ENCODE measurements around the gene AGBL1. TPM values are rescaled to one million over a fixed set of nuclear protein-coding genes. Genes with fewer than 3 reads are reported as not detected.
A peak's percentile ranks its signal among the peaks of the same experiment; 100 is the strongest.

The AGBL1 gene
- total and polyA plus RNA-seq, 2 experiments from 2014 or later: 0.03 TPM; not detected in 1

DNA sequence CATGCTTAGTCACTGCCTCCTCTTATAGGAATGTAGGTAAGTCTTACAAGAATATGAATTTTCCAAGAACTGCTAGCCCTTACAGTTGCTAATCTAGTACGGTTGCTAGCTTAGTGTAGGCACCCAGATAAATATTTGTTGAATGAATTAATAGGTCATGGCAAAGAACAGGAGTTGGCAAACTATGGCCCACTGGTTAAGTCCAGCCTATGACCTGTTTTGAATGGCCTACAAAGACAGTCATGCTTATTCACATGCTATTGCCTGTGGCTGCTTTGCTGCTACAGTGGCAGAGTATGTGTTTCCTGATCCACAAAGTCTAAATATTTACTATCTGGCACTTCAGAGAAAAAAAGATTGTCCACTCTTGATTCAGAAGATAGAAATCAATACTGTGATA is 631.8 kb downstream of the AGBL1 start (continued):
- TF ChIP-seq, protein P1, sequence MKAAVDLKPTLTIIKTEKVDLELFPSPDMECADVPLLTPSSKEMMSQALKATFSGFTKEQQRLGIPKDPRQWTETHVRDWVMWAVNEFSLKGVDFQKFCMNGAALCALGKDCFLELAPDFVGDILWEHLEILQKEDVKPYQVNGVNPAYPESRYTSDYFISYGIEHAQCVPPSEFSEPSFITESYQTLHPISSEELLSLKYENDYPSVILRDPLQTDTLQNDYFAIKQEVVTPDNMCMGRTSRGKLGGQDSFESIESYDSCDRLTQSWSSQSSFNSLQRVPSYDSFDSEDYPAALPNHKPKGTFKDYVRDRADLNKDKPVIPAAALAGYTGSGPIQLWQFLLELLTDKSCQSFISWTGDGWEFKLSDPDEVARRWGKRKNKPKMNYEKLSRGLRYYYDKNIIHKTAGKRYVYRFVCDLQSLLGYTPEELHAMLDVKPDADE (IDR thresholded peaks at IDR 0.05): no peak
- TF ChIP-seq JUNB (IDR thresholded peaks at IDR 0.05; ENCODE audit: unreplicated experiment): no peak
- no peak for TF ChIP-seq EZH2phosphoT487 (IDR thresholded peaks at IDR 0.05; ENCODE audit: unreplicated experiment)
- no peak for TF ChIP-seq NANOG (IDR thresholded peaks at IDR 0.05; ENCODE audit: borderline replicate concordance)
- TF ChIP-seq CREB1 (CRISPR knock-in tag; IDR thresholded peaks at IDR 0.05; ENCODE audit: low read depth): no peak

DNA sequence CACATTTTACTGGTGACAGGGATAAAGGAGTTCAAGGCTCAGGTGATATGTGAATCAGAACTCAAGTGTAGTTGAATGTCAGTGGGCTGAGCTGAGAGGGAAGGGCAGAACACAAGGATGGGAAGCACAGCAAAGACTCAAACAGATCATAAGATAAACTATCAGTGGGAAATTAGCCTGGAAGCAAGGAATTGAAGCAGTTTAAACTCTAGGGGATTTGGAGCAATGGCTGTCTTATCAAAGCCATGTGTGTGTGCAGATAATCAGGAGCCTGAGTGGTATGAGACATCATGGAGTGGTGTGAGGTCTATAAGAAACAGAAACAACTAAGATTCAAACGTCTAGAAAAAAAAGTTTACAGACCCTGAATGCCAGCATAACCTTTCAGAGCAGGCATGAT is 634.6 kb downstream of the AGBL1 start:
- DNase-seq (ENCODE audit: low spot score) (no peak), ATAC-seq (no peak)
- Mint-ChIP-seq H3K27ac (0 out of 2 replicates have a peak overlapping the region, but pooled peaks have one; percentile 33), H3K27me3 (ENCODE audit: insufficient read depth, low read depth, poor library complexity) (peaks cover 2% of the 10 kb centered on the region), H3K9me3 (no peaks in the 10 kb centered on the region), H3K4me3 (no peak overlapping the region), H3K36me3 (ENCODE audit: low read depth) (no peaks in the 10 kb centered on the region), H3K4me1 (peaks cover 8% of the 10 kb centered on the region; the same call in 2 of the 3 replicates)
- no peak overlapping the region for H3K4me2 ChIP-seq
- H2AFZ ChIP-seq: no peak overlapping the region; the same call in 1 of the 2 replicates
- H3K27ac ChIP-seq (ENCODE audit: low read depth): no peak overlapping the region
- TF ChIP-seq, protein P2, sequence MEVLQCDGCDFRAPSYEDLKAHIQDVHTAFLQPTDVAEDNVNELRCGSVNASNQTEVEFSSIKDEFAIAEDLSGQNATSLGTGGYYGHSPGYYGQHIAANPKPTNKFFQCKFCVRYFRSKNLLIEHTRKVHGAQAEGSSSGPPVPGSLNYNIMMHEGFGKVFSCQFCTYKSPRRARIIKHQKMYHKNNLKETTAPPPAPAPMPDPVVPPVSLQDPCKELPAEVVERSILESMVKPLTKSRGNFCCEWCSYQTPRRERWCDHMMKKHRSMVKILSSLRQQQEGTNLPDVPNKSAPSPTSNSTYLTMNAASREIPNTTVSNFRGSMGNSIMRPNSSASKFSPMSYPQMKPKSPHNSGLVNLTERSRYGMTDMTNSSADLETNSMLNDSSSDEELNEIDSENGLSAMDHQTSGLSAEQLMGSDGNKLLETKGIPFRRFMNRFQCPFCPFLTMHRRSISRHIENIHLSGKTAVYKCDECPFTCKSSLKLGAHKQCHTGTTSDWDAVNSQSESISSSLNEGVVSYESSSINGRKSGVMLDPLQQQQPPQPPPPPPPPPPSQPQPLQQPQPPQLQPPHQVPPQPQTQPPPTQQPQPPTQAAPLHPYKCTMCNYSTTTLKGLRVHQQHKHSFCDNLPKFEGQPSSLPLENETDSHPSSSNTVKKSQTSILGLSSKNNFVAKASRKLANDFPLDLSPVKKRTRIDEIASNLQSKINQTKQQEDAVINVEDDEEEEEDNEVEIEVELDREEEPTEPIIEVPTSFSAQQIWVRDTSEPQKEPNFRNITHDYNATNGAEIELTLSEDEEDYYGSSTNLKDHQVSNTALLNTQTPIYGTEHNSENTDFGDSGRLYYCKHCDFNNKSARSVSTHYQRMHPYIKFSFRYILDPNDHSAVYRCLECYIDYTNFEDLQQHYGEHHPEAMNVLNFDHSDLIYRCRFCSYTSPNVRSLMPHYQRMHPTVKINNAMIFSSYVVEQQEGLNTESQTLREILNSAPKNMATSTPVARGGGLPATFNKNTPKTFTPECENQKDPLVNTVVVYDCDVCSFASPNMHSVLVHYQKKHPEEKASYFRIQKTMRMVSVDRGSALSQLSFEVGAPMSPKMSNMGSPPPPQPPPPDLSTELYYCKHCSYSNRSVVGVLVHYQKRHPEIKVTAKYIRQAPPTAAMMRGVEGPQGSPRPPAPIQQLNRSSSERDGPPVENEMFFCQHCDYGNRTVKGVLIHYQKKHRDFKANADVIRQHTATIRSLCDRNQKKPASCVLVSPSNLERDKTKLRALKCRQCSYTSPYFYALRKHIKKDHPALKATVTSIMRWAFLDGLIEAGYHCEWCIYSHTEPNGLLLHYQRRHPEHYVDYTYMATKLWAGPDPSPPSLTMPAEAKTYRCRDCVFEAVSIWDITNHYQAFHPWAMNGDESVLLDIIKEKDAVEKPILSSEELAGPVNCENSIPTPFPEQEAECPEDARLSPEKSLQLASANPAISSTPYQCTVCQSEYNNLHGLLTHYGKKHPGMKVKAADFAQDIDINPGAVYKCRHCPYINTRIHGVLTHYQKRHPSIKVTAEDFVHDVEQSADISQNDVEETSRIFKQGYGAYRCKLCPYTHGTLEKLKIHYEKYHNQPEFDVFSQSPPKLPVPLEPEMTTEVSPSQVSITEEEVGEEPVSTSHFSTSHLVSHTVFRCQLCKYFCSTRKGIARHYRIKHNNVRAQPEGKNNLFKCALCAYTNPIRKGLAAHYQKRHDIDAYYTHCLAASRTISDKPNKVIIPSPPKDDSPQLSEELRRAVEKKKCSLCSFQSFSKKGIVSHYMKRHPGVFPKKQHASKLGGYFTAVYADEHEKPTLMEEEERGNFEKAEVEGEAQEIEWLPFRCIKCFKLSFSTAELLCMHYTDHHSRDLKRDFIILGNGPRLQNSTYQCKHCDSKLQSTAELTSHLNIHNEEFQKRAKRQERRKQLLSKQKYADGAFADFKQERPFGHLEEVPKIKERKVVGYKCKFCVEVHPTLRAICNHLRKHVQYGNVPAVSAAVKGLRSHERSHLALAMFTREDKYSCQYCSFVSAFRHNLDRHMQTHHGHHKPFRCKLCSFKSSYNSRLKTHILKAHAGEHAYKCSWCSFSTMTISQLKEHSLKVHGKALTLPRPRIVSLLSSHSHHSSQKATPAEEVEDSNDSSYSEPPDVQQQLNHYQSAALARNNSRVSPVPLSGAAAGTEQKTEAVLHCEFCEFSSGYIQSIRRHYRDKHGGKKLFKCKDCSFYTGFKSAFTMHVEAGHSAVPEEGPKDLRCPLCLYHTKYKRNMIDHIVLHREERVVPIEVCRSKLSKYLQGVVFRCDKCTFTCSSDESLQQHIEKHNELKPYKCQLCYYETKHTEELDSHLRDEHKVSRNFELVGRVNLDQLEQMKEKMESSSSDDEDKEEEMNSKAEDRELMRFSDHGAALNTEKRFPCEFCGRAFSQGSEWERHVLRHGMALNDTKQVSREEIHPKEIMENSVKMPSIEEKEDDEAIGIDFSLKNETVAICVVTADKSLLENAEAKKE (CRISPR knock-in tag; IDR thresholded peaks at IDR 0.05): no peak
- no peak for TF ChIP-seq EZH2 (IDR thresholded peaks at IDR 0.05; ENCODE audit: low read depth, unreplicated experiment)
- TF ChIP-seq, protein P3, sequence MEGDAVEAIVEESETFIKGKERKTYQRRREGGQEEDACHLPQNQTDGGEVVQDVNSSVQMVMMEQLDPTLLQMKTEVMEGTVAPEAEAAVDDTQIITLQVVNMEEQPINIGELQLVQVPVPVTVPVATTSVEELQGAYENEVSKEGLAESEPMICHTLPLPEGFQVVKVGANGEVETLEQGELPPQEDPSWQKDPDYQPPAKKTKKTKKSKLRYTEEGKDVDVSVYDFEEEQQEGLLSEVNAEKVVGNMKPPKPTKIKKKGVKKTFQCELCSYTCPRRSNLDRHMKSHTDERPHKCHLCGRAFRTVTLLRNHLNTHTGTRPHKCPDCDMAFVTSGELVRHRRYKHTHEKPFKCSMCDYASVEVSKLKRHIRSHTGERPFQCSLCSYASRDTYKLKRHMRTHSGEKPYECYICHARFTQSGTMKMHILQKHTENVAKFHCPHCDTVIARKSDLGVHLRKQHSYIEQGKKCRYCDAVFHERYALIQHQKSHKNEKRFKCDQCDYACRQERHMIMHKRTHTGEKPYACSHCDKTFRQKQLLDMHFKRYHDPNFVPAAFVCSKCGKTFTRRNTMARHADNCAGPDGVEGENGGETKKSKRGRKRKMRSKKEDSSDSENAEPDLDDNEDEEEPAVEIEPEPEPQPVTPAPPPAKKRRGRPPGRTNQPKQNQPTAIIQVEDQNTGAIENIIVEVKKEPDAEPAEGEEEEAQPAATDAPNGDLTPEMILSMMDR (conservative IDR thresholded peaks at IDR 0.05; ENCODE audit: low read depth in 2 of 2): no peak
- TF ChIP-seq ZNF331 (CRISPR knock-in tag; IDR thresholded peaks at IDR 0.05; ENCODE audit: low read depth): no peak
- no peak for TF ChIP-seq EZH2phosphoT487 (IDR thresholded peaks at IDR 0.05; ENCODE audit: unreplicated experiment)
- no peak for TF ChIP-seq POLR2AphosphoS5 (IDR thresholded peaks at IDR 0.05; ENCODE audit: low read depth)
- no peak for TF ChIP-seq JUNB (IDR thresholded peaks at IDR 0.05; ENCODE audit: unreplicated experiment)
- no peak for TF ChIP-seq STAT1 (IDR thresholded peaks at IDR 0.05; ENCODE audit: unreplicated experiment)
- H3F3A ChIP-seq (replicated peaks; ENCODE audit: low read depth): no peaks in the 10 kb centered on the region
- H3K4me1 ChIP-seq (ENCODE audit: insufficient read depth): no peaks in the 10 kb centered on the region
- H3K9me2 ChIP-seq (ENCODE audit: insufficient read depth): no peaks in the 10 kb centered on the region
- no peaks in the 10 kb centered on the region for H3K79me2 ChIP-seq (replicated peaks; ENCODE audit: insufficient read depth)
- no peak overlapping the region for H3K4me3 ChIP-seq
- no peaks in the 10 kb centered on the region for H4K20me1 ChIP-seq (replicated peaks; ENCODE audit: insufficient read depth)
- no peaks in the 10 kb centered on the region for H3K36me3 ChIP-seq (ENCODE audit: insufficient read depth)
- no peaks in the 10 kb centered on the region for H3K27me3 ChIP-seq (ENCODE audit: insufficient read depth)

Measured in GM23338 (cell line).